Stimulated activated CD4-positive, alpha-beta T cell treated with anti-CD3 and anti-CD28 coated beads, Interleukin-15, amount 100 ng/mL, for 48 hours (primary cell): Measurements from ENCODE around the gene CASK.
"Not testable (repeated sequence)": the region's sequence is repeated elsewhere in the genome, so short reads cannot be mapped to it uniquely, and the experiment has no call there.

Source experiments
- DNase-seq, 2 donors: peaks; one replicate each; pipeline ENCODE4 v3.0.0-alpha.2; 2020; ENCODE audit warnings: low read depth in 2 of 2

The CASK gene

DNA sequence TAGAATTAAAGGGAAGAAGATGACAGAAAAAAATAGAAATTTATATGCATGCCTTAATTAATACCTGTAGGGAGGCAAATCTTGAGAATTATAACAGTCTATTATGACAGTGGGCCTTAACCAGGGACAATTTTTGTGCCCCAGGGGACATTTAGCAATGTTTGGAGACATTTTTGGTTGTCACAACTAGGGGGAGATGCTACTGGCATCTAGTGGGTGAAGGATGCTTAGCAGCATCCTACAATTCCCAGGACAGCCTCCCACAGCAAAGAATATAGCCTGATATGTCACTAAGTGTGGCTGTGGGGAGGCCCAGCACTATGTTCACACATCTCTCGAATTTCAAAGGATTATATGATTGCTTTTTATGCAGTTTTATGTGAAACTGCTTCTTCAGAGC lies 188.8 kb downstream of the CASK start:
- no peak for DNase-seq

DNA sequence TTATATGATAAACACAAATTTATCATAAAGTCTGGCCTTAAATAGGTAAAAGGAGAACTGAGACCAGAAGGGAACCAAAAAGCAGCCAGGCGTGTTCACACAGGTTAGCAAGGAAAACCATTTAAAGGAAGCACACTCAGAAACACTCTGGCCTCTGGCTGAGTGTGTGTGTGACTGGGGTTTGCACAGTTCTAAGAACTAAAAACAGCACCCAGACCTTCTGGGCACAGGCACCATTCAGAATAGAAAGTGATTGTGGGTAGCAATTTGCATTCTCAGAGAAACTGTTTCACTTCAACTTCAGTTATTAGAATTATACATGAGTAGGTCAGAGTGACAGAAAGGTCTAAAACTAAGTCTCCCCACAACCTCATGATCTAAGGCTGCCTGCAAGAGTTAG lies 189.4 kb downstream of the CASK start:
- no peak for DNase-seq

DNA sequence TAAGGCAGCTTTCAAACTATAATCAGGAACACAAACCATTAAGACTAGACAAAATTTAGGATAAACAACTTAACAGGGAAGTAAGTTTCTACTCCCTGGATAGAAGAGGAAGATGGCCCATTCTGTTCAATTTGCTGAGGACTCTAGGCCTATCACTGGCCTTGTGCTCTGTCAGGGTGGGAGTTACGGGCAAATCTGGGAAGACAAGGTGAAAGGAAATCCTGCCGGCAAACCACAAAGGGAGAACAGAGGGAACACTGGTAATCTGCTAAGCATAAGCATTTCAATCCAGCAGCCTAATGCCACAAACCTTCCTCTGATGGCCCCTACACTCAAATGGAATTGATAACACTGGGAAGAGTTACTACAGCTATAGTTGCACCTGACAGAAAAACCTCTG lies 191.1 kb downstream of the CASK start:
- no peak for DNase-seq

DNA sequence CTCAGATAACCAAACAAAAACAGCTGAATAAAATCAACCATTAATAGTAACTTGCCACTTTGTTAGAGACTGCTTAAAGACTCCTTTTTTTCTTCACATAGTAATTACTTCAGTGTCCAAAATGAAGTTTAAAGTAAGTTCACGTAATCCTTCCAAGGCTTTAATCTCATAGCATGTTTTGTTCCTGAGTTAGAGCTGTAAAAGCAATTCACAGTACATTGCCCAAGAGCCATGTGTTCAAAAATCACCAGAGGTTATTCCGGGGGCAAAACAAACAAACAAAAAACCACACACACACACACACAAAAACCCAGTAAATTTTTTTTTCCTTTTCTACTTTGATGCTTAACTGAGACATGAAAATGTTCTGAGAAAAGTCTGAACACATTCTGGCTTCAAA lies 193.3 kb downstream of the CASK start:
- DNase-seq: no peak

DNA sequence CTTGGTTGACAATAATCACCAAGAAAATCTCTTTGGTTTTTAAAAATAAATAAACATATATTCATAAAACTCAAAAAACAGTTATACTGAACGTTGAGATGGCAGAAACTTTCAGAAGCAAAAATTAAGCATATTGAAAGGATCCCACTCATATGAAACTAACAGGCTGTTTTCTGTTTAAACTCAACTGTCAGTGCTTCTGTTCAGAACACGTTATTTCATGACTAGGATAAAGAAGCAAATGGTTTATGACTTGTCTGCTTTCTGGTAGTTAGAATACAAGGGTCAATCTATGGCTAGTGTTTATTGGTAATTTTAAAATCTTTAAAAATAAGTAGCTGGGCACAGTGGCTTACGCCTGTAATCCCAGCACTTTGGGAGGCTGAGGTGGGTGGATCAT lies 195.2 kb downstream of the CASK start:
- DNase-seq: no peak

DNA sequence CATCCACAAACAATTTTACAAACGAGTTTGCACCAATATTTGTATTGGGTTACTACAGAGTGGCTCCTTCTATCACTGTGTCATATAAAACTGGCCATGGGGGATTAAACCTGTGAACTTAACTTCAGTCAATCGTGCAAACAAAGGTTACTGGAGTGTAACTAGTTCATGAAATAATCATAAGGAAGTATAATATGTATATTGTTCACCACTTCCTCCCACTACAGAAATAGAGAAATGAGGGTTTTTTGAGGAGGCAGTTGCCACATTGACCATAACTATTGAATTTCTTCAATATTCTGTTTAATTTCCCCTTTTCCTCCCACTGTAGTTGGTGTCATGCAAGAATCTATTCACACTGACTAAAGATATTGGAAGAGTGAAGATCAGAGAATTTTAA lies 199.5 kb downstream of the CASK start, which contains the start of gene GPR82:
Gene GPR82 (plus strand): TSS at position 356 of the 400 bp plus-strand sequence. CDS start 2,846 bp downstream, outside the sequence.
- no peak for DNase-seq

DNA sequence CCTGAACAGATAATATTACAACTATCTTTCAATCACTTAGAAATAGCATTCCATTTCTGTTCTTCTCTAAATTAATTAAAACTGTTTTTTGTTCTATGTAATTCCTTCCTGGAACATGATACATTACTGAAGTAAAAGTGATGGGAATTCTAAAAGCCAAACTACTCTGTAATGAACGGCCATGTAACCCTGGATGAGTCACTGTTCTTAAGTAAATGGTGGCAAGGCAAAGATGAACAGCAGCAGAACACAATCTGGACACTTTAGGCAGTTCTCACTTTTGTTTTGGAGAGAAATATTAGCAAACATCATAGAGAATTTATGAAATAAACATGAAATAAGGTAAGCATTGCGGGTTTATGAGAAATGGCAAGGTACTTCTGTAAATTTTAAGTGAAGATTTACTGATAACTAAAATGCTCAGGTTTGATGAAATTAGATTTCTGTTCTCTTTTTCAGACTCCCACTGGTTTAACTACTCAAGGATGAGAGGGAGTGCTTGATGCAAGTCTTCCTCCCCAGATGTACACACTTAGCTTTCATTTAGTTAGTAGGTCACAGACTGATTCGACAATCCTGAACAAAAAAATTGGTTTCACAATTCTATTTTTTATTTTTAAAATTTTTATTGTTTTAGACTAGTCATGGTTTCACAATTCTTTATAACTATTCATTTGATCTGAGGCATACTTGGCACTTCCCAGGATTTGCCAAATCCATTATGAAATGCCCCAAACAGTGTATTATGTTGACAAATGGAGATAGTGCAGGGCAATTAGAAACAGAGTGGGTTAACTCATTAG lies 200.3 kb downstream of the CASK start:
- DNase-seq: no peak

DNA sequence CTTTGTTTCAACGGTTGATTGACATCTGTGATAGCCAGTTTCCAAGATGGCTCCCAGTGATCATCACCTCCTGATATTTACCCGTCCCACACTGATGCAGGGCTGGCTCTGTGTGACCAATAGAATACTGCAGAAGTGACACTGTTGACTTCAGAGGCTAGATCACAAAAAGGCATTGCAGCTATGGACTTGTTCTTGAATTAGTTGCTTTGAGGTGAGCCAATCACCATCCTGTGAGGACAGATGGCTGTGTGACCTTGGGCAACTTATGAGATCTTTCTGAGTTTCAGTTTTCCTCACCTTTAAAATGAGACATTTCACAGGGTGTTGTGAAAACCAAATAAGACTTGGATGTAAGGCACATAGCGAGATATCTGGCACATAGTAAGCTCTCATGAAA lies 201.1 kb downstream of the CASK start:
- no peak for DNase-seq

DNA sequence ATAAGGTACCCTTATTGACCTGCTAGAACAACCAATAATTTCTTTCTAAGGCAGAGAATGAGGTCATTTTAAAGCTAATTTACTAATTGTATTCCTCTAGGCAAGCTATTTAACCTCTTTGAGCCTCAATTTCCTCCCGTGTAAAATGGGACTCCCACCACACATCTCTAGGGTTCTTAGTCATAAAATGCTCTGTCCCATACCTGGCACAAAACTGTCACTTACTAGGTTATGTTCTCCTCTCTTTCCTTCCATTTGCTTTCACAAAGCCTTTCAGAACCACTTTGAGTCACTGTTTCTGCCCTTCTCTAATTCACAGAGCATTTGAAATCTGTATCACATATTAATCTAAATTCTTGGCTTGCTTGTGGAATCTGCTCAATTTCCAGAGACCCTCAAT lies 201.8 kb downstream of the CASK start:
- no peak for DNase-seq

DNA sequence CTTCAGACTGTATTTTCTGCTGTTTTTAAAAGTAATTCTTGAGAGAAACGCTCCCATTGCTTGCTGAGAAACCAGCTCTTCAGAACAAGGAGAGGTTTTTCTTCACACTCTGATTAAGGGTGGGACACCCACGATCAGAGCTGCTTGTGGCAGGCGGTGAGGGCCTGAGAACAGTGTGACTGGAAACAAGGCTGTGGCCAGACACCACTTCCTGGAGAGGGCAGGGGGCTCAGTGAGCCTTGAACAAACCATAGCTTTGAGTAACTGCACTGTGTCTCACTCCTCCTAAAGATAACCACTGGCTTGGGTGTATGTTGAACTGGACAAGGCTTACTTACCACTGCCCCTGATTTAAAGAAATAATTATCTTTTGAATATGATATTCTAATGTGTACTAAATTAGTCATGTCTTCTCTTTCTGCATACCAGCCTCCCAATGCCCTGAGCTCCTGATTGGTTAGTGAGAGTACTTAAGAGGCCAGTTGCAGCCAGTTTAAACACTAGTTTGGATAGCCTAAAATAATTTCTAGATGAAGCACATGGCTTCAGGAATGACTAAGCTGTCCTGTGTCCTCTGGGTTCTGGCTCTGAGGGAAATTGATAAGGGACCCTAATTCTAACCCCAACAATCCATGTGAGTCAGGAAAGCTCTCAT lies 203.1 kb downstream of the CASK start:
- peak in 1 of 2 donors; percentile 14 for DNase-seq

DNA sequence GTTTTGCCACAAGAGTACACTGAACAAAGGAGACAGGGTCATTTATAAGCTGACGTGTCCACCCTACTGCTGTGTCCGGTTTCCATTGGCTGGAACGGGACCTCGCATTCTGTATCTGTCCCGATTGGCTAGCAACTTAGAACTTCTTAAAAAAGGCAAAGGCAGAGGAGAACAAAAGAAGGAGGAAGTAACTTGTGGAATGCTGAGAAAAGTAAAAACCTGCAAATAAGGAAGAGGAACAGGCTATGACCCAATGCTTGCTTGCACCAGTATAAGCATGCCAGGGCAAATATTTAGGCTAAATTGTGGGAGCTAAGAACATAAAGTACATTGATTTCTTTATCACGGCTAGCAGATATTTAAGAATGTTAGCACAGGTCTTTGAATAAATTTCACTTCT lies 203.7 kb downstream of the CASK start:
- not testable (repeated sequence) for DNase-seq

DNA sequence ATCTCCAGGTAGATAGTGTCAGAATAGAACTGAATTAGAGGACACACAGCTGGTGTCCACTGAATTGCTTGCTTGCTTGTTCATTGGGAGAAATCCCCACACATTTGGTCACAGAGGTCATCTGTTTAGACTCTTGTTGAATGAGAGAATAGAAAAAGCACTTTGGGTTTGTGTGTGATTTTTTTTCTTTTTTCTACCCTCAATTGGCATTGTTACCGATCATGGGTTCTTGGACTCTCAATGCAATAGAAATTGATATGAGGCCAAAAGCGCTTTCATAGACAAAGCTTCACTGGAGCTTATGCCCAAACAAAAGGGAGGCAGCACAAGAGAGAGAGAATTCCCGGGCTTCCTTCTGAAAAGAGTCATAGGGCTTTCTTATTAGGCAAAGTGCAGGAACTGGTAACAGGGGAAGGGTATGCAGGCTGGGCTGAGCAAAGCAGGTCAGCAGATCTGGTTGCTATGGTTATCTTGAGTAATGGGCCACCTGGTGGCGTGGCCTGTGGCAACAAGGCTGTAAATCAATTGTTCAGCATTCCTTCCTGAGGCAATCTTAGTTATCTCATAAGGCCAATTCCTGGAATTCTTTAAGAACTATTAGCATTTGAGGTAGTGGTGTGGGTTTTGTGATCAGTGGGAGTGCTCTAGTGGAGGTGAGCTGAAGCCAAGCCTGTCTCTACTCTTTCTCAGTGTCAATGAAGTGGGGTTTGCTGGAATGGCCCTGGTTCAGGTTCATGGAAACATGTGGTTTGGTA lies 204.7 kb downstream of the CASK start:
- no peak for DNase-seq

DNA sequence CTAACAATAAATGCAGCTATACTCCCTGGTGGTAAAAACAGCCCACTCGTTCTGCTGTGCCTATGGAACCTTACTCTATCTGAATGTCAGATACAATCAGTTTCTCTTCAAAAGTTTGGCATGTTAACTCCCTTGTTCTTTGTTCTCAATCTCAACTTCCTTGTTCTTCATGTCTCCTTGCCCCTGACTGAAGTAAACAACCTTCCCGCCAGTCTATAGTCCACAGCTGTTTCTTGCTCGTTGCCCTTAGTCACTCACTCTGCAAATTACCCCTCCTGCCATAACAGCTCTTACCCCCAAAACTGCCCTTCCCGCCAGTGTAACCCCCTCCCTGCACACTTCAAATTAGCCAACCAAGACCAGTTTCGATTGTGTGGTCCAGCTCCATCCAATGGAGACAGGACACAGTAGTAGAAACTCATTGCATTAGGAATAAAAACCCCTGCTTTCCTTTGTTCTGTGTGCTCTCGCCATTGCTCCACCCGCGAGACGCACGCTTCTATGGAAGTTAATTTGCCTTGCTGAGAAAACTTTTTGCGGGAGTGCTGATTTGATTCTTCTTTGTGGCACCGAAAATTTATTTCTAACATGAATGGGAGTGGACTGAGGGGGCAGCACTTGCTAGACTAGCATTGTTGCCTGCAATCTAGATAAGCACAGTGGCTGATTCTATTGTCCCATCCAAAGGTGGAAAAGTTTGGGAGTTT lies 206.4 kb downstream of the CASK start:
- DNase-seq: no peak

DNA sequence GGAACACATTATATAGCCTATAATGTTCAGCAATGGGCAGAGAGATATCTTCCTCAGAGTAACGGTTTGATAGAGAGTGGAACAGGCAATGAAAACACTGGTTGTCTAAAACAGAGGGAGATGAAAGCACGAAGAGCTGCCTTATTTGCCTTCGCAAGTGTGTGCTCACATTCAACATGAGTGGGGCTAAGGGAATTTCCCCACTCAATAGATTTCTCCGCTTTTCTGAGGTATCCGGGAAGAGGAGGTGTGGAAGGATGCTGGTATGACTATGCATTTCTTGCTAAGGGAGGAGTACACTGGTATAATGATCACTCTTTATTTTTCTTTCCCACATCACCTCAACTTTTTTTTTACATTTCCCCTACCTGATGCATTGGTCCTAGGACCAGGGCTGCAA lies 207.1 kb downstream of the CASK start:
- no peak for DNase-seq

DNA sequence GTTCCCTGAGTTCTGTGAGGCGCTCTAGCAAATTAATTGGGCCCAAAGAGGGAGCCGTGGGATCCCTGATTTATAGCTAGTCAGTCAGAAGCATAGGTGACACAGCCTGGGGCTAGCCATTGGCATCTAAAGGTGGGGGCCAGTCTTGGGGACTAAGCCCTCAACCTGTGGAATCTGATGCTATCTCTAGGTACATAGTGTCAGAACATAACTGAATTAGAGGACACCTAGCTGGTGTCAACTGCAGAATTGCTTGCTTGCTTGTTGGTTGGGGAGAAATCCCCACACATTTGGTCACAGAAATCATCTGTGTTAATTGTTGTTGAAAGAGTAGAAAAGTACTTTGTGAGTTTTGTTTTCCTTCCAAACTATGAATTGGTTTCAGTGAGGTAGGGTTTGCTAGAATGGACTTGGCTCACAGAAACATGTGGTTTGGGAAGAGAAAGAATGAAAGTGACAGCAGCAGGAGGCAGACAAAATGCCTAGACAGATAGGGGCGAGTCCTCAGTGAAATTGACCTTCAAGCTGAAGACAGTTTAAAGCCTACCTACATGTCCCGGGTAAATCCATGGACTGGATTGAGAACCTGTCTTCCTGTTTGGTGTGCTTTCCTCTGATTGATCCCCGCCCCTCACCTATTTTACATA lies 212.2 kb downstream of the CASK start:
- DNase-seq: no peak

DNA sequence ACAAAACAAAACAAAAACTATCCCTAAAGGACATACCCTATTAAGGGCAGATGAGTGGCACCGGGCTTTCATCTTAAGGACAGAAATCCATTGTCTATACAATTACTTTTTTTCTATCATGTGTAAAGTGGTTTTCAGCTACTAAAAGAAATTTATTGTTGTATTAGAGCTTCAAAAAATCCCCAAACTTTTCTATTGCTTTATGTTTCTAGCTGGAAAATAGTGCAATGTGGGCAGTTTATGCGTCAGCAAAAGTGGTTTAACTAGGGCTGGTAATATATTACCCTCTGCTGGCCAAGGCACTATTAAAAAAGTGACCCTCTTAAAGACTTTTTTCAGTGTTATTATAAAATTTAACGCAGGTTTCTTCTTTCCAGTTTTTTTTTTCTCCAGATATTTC lies 214.9 kb downstream of the CASK start:
- no peak for DNase-seq

DNA sequence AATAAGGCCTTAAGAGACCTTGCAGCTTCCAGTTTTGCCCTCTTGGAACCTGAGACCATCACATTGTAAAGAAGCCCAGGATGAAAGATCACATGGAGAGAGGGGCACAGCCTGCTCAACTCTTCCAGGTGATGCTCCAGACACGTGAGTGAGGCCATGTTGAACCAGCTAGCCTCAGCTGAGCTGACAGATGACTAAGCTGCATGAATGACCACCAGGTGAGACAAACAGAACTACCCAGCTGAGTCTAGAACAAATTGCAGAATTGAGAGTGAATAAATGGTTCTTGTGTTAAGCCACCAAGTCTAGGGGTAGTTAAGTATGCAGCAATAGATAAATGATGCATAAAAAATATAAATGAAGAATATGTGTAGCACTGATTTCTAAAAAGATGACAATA lies 216.1 kb downstream of the CASK start:
- DNase-seq: no peak

DNA sequence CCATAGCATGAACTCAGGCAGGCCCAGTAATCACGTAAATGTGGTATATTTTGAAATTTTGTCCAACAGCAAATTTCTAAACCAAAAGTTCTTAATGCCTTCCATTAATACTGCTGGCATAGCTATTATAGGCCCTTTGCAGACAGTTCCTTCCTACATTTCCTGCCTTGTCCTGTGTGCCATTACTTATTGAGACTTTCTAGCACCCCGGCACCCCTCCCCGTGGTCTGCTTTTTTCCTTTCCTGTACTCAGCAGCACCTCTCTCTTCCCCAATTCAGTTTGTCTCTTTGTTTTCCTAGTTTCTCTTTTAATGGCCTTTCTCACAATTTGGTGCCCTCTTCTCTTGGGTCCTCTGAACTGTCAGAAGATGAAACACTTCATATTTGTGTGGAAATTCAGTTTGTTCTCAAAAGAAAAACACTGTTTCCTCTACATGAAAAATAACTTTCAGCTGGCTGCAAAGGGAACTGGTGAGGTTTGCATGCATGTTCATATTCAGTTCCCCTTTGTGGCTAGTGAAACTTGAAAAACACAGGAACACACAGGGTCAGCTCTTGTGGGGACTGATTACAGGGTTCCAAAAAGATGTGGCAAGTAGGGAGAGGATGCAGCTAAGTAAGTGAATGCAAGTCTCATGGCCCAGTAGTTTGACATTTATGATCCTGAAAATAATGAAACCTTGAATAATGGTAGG lies 217.5 kb downstream of the CASK start:
- DNase-seq: no peak

DNA sequence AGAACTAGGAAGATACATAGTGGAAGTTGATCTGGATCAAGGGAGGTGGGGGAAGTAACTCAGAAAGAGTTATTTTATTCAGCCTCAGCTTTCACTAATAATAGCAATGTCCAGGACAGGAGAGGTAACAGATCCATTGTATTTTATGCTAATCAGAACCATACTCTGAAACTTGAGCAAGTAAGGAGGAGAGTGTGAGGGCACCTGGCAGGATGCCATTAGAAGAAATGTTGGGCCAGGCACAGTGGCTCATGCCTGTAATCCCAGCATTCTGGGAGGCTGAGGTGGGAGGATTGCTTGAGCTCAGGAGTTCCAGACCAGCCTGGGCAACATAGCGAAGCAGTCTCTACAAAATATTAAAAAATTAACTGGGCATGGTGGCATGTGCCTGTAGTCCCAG lies 218.3 kb downstream of the CASK start:
- no peak for DNase-seq

DNA sequence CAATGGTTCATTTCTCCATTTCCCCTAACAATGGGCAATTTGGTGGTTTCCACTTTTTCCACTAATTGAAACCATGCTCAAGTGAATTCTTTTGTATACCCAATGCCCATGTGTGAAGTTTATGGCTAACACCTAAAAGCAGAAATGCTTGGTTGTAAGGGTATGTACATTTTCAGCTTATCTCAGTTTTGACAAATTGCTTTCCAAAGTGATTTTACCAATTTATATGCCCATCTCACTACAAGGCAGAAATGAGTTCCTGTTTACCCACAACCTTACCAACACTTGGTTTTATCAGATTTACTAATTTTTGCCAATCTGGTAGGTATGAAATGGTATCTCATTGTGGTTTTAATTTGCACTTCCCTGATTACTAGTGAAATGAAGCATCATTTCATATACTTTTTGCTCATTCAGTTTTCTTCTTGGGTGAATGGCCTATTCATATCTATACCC lies 219.8 kb downstream of the CASK start:
- no peak for DNase-seq

DNA sequence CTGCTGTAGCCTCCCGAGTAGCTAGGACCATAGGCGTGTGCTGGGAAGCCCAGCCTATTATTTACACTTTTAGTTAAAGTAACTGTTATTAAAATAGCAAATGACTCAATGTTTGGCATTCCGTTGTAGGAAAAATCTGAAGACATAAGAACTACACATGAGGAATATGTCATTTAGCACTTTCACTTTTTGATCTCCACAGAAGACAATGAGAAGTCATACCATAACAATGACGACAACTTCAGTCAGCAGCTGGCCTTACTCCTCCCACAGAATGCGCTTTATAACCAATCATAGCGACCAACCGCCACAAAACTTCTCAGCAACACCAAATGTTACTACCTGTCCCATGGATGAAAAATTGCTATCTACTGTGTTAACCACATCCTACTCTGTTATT lies 227.9 kb downstream of the CASK start:
- no peak for DNase-seq
